Nephron progenitor cell (in vitro differentiated cells): ENCODE data around the gene ACACA.
A peak's percentile ranks its signal among the peaks of the same experiment; 100 is the strongest.

Experiments
- DNase-seq: peaks from one replicate; pipeline ENCODE4 v3.0.0; 2021
- H3K27ac Mint-ChIP-seq: 2 replicates; pipeline ENCODE4 v1.8.0; 2021; ENCODE audit warnings: mild to moderate bottlenecking, moderate library complexity, mixed read lengths
- H3K27me3 Mint-ChIP-seq: 2 replicates; pipeline ENCODE4 v1.8.0; 2021; ENCODE audit warnings: mild to moderate bottlenecking, low read depth, mixed read lengths; ENCODE audit not compliant: poor library complexity
- H3K36me3 Mint-ChIP-seq: 2 replicates; pipeline ENCODE4 v1.8.0; 2021; ENCODE audit warnings: low read depth, mixed read lengths
- H3K4me1 Mint-ChIP-seq: 2 replicates; pipeline ENCODE4 v1.8.0; 2021; ENCODE audit warnings: mixed read lengths
- H3K4me3 Mint-ChIP-seq: 2 replicates; pipeline ENCODE4 v1.8.0; 2021; ENCODE audit warnings: mild to moderate bottlenecking, moderate library complexity, mixed read lengths
- H3K9me3 Mint-ChIP-seq: 2 replicates; pipeline ENCODE4 v1.8.0; 2021; ENCODE audit warnings: mild to moderate bottlenecking, moderate library complexity, mixed read lengths
- TF ChIP-seq, protein P1 (sequence below): fragments of 200-600 bp; sonication (generic); IDR thresholded peaks from 2 replicates; pipeline ENCODE4 v1.5.0; 2021; ENCODE audit warnings: antibody characterized with exemption

The ACACA gene

DNA sequence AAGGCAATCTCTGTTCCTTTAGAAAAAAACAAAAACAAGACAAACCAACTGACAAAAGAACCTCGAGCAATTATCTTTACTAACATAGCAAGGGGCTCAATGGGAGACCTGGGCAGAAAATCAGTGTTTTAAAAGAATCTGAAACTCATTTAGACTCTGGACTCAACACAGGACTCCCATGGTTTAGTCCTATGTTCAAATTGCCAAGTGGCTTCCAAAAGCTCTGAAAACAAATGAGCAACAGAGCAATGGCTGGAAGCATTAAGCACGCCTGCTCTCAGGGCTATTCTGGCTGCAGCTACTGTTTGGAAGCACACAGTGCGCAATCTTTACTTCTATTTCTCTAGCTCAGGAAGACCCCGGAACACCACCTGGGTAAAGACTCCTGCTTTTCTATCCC is 295.9 kb downstream of the ACACA start:
- H3K27me3 Mint-ChIP-seq = no peaks in the 10 kb centered on the region
- no peak overlapping the region for H3K4me3 Mint-ChIP-seq
- peaks cover 53% of the 10 kb centered on the region for H3K36me3 Mint-ChIP-seq
- DNase-seq = no peak
- H3K9me3 Mint-ChIP-seq = no peaks in the 10 kb centered on the region
- TF ChIP-seq, protein P1, sequence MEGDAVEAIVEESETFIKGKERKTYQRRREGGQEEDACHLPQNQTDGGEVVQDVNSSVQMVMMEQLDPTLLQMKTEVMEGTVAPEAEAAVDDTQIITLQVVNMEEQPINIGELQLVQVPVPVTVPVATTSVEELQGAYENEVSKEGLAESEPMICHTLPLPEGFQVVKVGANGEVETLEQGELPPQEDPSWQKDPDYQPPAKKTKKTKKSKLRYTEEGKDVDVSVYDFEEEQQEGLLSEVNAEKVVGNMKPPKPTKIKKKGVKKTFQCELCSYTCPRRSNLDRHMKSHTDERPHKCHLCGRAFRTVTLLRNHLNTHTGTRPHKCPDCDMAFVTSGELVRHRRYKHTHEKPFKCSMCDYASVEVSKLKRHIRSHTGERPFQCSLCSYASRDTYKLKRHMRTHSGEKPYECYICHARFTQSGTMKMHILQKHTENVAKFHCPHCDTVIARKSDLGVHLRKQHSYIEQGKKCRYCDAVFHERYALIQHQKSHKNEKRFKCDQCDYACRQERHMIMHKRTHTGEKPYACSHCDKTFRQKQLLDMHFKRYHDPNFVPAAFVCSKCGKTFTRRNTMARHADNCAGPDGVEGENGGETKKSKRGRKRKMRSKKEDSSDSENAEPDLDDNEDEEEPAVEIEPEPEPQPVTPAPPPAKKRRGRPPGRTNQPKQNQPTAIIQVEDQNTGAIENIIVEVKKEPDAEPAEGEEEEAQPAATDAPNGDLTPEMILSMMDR = no peak
- peaks cover 59% of the 10 kb centered on the region for H3K4me1 Mint-ChIP-seq
- H3K27ac Mint-ChIP-seq = peak overlapping the region; percentile 75

- H3K36me3 Mint-ChIP-seq = peaks cover 49% of the 10 kb centered on the region
- no peak for DNase-seq
- H3K4me1 Mint-ChIP-seq = peaks cover 56% of the 10 kb centered on the region
- H3K9me3 Mint-ChIP-seq = no peaks in the 10 kb centered on the region
- TF ChIP-seq, protein P1 = no peak
- no peaks in the 10 kb centered on the region for H3K27me3 Mint-ChIP-seq
- H3K27ac Mint-ChIP-seq = peak overlapping the region; percentile 75
- H3K4me3 Mint-ChIP-seq = no peak overlapping the region
Observed at GRCh38 chr17:37109731-37110710, 296.6 kb downstream of the ACACA start.

DNA sequence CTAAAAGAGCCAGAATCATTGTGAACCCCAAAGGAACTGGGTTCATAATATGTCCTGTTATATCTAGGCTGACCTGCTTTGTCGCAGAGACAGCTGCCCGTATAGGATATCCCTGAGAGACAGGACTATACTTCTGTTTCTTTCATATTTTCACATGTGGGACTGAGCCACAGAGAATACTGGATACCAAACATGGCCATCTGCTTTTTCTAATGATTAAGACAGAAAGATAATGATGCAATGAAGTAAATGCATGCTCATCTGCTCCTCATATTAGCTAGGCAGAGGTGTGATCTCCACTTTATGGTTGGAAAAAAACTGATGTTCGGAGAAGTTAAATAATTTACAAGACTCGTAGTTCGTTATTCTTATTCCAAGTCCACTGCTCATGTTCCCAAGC is 297.5 kb downstream of the ACACA start:
- Mint-ChIP-seq H3K36me3 (peaks cover 56% of the 10 kb centered on the region), H3K4me1 (peaks cover 57% of the 10 kb centered on the region), H3K9me3 (no peaks in the 10 kb centered on the region), H3K4me3 (no peak overlapping the region), H3K27ac (no peak overlapping the region), H3K27me3 (no peaks in the 10 kb centered on the region)
- TF ChIP-seq, protein P1 = no peak
- DNase-seq = no peak

GRCh38 chr17:37107406-37108083 is 299.1 kb downstream of the ACACA start:
- peaks cover 71% of the 10 kb centered on the region for H3K4me1 Mint-ChIP-seq
- peaks cover 55% of the 10 kb centered on the region for H3K36me3 Mint-ChIP-seq
- DNase-seq = no peak
- no peak overlapping the region for H3K4me3 Mint-ChIP-seq
- peak overlapping the region; percentile 94 for H3K27ac Mint-ChIP-seq
- no peaks in the 10 kb centered on the region for H3K27me3 Mint-ChIP-seq
- TF ChIP-seq, protein P1 = no peak
- H3K9me3 Mint-ChIP-seq = no peaks in the 10 kb centered on the region

GRCh38 chr17:37106049-37106448 is 300.6 kb downstream of the ACACA start:
- TF ChIP-seq, protein P1 = no peak
- Mint-ChIP-seq H3K4me1 (peaks cover 67% of the 10 kb centered on the region), H3K4me3 (no peak overlapping the region), H3K9me3 (no peaks in the 10 kb centered on the region), H3K36me3 (peaks cover 47% of the 10 kb centered on the region), H3K27me3 (no peaks in the 10 kb centered on the region), H3K27ac (no peak overlapping the region)
- no peak for DNase-seq
